Measurements from ENCODE around the gene CCDC137.

The CCDC137 gene

GRCh38 chr17:81688616-81689015 is 22.1 kb downstream of the CCDC137 start:
- TF ChIP-seq CTCF (IDR thresholded peaks at IDR 0.05; ENCODE audit: extremely low read depth, missing control alignments): no peak
- DNase-seq (ENCODE audit: low spot score): no peak

DNA sequence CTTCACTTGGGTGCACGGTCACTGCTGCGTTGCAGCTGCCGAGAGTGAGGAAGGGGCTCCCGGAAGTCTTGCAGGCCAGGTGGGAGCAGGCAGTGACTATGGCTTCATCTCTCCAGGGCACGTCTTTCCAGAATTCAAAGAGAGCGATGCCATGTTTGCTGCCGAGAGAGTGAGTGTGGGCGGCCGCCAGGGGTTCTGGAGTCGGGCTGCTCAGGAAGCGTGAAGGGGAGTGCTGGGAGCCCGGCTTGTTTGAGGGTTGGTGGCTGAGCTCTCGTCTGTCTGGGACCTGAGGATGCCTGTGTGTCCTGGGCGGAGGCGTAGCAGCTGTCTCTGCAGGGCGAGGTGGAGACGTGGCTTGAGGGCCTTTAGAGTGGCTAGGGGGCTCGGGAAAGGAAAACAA is 23.5 kb downstream of the CCDC137 start:
- no peak for DNase-seq (ENCODE audit: low spot score)
- TF ChIP-seq CTCF (IDR thresholded peaks at IDR 0.05; ENCODE audit: extremely low read depth, missing control alignments): no peak

DNA sequence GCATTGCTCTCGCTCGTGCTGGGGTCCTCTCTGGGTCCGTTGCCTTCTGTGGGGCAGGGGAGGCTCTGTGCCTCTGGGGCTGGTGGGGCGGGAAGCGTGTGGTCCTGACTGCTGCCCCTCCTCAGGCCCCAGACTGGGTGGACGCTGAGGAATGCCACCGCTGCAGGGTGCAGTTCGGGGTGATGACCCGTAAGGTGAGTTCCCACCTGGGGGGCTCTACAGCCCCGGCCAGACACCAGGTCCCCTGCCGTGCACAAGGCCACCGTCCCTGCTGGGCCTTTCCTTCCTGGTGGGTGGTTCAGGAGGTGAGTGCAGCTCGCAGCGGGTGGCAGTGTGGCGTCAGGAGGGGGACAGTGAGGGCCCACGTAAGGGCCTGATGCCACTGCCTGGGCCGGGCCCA is 24.0 kb downstream of the CCDC137 start:
- no peak for TF ChIP-seq CTCF (IDR thresholded peaks at IDR 0.05; ENCODE audit: extremely low read depth, missing control alignments)
- no peak for DNase-seq (ENCODE audit: low spot score)

GRCh38 chr17:81691196-81691595 is 24.7 kb downstream of the CCDC137 start:
- no peak for TF ChIP-seq CTCF (IDR thresholded peaks at IDR 0.05; ENCODE audit: extremely low read depth, missing control alignments)
- DNase-seq (ENCODE audit: low spot score): no peak

DNA sequence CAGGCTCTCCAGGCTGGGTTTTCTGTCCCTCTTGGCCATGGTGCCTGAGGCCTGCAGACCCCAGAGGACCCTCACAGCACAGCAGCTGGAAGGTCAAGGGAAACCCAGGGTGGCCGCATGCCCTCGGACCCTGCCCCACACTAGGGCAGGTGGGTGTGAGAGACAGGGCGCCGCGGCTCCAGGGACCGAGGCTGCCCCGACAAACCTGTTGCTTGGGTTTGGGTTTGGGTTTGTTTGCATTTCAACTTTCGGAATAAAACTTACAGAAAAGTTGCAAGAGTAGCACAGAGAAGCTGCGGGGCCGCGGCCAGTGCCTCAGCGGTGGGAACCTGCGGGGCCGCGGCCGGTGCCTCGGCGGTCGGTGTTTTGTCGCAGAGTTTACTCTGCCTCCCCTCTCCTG is 25.1 kb downstream of the CCDC137 start:
- no peak for DNase-seq (ENCODE audit: low spot score)
- TF ChIP-seq CTCF (IDR thresholded peaks at IDR 0.05; ENCODE audit: extremely low read depth, missing control alignments): no peak

DNA sequence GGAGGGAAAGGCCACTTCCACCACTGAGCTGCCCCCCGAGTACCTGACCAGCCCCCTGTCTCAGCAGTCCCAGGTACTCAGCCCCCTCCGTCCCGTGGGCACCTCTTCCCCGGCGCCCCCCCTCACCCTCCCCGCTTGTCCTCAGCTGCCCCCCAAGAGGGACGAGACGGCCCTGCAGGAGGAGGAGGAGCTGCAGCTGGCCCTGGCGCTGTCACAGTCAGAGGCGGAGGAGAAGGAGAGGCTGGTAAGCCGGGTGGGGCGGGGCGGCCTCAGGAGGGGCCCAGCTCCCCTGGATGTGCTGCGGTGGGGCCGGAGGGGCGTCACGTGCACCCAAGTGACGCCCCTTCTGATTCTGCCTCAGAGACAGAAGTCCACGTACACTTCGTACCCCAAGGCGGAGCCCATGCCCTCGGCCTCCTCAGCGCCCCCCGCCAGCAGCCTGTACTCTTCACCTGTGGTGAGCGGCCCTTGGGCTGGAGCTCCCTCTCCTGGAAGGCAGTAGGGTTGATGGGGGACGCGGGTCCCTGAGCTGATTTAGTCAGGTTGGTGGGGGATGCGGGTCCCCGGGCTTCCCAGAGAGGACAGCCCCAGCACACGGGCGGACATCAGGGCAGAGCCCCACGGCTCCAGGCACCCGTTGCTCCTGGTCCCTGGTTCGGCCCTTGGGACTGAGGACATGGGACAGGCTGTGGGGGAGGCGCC is 27.1 kb downstream of the CCDC137 start:
- no peak for TF ChIP-seq CTCF (IDR thresholded peaks at IDR 0.05; ENCODE audit: extremely low read depth, missing control alignments)
- no peak for DNase-seq (ENCODE audit: low spot score)

DNA sequence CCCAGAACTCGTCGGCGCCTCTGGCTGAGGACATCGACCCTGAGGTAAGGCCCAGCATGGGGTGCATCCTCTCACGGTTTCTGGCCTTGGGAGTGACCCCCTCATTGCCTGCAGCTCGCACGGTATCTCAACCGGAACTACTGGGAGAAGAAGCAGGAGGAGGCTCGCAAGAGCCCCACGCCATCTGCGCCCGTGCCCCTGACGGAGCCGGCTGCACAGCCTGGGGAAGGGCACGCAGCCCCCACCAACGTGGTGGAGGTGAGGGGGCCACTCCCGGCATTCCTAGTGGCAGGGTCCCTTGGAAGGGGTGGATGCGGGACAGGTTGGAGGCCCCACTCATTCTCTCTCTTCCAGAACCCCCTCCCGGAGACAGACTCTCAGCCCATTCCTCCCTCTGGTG is 28.3 kb downstream of the CCDC137 start:
- TF ChIP-seq CTCF (IDR thresholded peaks at IDR 0.05; ENCODE audit: extremely low read depth, missing control alignments): no peak
- DNase-seq (ENCODE audit: low spot score): no peak

All from GM20000 (cell line).